Measurements from ENCODE around the gene ATG4D.

- TF ChIP-seq CTCF (IDR thresholded peaks at IDR 0.05; ENCODE audit: low read depth, low read length, poor library complexity, severe bottlenecking), result no peak
- TF ChIP-seq EZH2phosphoT487 (IDR thresholded peaks at IDR 0.05; ENCODE audit: borderline replicate concordance, low read length), result no peak
These were observed 38.4 kb downstream of the ATG4D start for GRCh38 chr19:10582091-10582490.

Measured in DOHH2 (cell line).